WI38 (cell line): ENCODE measurements around the gene MRPL9.
A peak's percentile ranks its signal among the peaks of the same experiment; 100 is the strongest.

Experiments used
- H3K4me3 ChIP-seq: 2 replicates; pipeline ENCODE4 v1.5.1; 2011; ENCODE audit warnings: low read depth, mild to moderate bottlenecking, control low read depth, low read length
- TF ChIP-seq, protein P1 (sequence below): IDR thresholded peaks from 2 replicates; pipeline ENCODE4 v1.5.1; 2012; ENCODE audit warnings: low read depth, mild to moderate bottlenecking, control low read depth, low read length

The MRPL9 gene

GRCh38 chr1:151729157-151729965 lies 33.9 kb downstream of the MRPL9 start:
- TF ChIP-seq, protein P1, sequence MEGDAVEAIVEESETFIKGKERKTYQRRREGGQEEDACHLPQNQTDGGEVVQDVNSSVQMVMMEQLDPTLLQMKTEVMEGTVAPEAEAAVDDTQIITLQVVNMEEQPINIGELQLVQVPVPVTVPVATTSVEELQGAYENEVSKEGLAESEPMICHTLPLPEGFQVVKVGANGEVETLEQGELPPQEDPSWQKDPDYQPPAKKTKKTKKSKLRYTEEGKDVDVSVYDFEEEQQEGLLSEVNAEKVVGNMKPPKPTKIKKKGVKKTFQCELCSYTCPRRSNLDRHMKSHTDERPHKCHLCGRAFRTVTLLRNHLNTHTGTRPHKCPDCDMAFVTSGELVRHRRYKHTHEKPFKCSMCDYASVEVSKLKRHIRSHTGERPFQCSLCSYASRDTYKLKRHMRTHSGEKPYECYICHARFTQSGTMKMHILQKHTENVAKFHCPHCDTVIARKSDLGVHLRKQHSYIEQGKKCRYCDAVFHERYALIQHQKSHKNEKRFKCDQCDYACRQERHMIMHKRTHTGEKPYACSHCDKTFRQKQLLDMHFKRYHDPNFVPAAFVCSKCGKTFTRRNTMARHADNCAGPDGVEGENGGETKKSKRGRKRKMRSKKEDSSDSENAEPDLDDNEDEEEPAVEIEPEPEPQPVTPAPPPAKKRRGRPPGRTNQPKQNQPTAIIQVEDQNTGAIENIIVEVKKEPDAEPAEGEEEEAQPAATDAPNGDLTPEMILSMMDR = no peak
- H3K4me3 ChIP-seq = no peak overlapping the region

DNA sequence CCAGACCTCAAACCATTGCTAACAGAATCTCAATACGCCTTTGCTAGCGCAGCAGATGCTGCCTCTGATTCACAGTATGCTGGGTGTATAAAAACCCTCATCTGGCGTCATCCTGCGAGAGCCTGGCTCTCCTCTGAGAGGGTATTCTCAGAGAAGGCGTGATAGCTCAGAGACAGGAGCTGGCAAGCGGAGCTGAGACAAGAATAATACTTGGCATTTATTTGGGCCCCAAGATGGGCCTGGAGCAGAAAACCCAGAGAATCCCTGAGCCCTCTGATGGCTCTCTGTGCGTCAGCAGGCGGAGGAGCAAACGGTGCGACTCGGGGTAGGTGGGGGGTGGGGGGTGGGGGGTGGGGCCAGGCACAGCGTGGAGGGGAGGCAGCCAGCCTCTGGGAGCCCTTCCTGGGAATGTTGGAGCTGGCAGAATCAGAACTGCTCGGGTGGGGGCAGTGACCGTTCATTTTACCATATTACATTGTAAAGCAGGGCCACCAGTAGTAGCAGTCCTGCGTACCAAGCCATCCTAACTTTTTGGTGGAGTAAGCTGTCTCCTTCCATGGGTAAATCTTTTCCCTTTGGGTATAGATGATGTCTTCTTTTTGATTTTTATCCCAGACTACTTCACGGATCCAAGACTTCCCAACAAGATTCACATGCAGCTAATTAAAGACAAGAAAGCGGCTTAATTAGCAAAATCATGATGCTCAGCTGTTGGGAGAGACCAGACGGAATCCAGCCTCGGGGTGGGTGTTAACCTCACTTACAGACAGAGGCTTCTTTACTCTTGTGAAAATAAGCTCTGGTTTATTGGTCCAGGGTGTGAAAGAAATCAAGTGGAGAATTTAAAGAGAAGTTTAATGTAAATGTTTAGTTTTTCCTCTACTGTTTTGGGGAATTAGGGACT lies 34.9 kb downstream of the MRPL9 start:
- TF ChIP-seq, protein P1 = no peak
- no peak overlapping the region for H3K4me3 ChIP-seq

DNA sequence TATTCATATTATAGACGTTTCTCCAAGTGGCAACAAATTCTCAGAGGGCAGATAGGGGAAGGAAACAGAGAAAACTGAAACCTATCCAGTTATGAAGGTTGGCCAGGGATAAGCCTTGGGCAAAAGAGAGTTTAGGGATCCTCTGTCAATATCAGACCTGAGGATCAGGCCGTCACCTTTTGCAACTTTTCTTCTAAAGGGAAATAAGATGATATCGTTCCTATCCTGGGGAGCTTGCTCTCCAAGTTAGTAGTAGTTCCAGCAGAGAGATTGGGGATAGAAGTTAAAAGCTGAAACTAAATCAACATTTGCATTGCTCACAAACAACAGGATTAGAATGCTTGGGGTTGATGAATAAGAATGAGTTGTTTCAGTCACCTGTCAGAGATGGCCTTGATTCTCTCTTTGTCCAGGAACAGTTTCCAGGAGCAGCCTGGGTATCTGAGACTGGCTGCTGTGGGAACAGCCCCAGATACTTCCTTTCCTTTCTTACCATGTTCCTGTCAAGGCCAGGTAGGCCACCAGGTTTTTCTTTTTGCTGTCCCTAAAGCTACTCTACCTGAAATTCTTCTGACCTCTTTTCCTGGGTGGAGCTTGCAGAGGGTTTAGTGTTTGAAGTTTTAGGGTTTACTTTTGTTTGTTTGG lies 39.4 kb downstream of the MRPL9 start:
- TF ChIP-seq, protein P1 = no peak
- H3K4me3 ChIP-seq = no peak overlapping the region

GRCh38 chr1:151721788-151722510 lies 41.3 kb downstream of the MRPL9 start:
- peak overlapping the region; percentile 55 for H3K4me3 ChIP-seq
- TF ChIP-seq, protein P1 = no peak

- peak within 1 kb of the TSS; percentile 55 for H3K4me3 ChIP-seq
- TF ChIP-seq, protein P1 = no peak
Observed at GRCh38 chr1:151720974-151721787, 42.1 kb downstream of the MRPL9 start, which contains the start of gene RIIAD1. TSS of gene RIIAD1 (plus strand) at chr1:151721522. CDS start at chr1:151721537, 15 bp downstream.

DNA sequence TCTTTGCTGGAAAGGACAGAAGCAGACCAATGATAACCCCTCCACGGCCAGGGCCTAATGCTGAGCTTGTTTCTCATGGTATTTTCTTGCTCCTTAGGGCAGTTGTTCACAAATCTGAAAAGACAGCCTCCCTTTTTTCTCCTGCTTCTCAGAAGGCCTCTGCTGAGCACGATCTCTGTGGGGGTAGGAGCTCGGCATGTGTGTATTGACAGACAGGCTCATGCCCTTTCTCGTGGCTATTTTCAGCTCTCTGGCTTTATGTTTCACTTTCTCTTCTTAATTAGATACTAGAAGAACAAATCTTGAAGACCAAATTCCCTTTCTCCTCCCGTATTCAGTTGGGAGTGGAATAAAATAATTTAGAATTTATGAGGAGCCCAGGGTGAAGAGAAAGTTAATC lies 42.7 kb downstream of the MRPL9 start:
- TF ChIP-seq, protein P1 = no peak
- peak overlapping the region; percentile 55 for H3K4me3 ChIP-seq
